ENCODE measurements around the gene COPS2.
"Not testable (repeated sequence)": the region's sequence is repeated elsewhere in the genome, so short reads cannot be mapped to it uniquely, and the experiment has no call there.

Gene COPS2

DNA sequence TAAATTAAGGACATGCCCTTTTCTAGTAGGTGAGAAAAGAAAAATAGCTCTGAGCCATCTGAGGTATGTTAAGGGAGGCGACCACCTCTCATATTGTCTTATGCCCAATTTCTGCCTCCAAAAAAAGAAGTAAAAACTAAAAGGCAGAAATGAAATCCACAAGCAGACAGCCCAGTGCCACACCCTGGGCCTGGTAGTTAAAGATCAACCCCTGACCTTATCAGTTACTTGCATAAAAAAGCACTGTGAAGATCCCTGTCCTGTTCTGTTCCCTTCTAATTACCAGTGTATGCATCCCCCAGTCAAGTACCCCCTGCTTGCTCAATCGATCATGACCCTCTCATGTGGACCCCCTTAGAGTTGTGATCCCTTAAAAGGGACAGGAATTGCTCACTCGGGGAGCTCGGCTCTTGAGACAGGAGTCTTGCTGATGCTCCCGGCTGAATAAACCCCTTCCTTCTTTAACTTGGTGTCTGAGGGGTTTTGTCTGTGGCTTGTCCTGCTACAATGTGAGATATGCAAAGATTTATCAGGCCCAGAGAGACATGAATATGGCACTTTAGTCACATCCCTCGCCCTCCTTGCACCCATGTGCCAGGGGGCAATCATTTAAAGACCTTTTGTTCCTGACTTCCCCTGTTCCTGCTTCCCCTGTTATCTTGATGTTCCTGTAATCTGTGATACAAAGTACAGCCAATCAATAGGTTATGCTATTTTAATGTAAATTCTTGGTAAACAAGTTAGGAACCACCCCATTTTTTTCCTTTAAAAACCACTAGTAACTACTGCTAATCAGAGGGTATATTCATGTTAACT lies 20.4 kb upstream of the COPS2 start:
- H3K27ac Mint-ChIP-seq; H3K4me3 Mint-ChIP-seq; H3K36me3 Mint-ChIP-seq (ENCODE audit: low read depth); H3K27me3 Mint-ChIP-seq; H3K9me3 Mint-ChIP-seq: not testable (repeated sequence)
- H3K4me1 Mint-ChIP-seq (ENCODE audit: low read depth): peaks cover 27% of the 10 kb centered on the region

GRCh38 chr15:49174902-49175301 lies 19.5 kb upstream of the COPS2 start:
- no peak overlapping the region for H3K4me3 Mint-ChIP-seq
- H3K36me3 Mint-ChIP-seq (ENCODE audit: low read depth): peaks cover 5% of the 10 kb centered on the region
- H3K27me3 Mint-ChIP-seq: no peaks in the 10 kb centered on the region
- H3K4me1 Mint-ChIP-seq (ENCODE audit: low read depth): peaks cover 33% of the 10 kb centered on the region
- no peaks in the 10 kb centered on the region for H3K9me3 Mint-ChIP-seq
- no peak overlapping the region for H3K27ac Mint-ChIP-seq

- peaks cover 40% of the 10 kb centered on the region for H3K4me1 Mint-ChIP-seq (ENCODE audit: low read depth)
- H3K36me3 Mint-ChIP-seq (ENCODE audit: low read depth): no peaks in the 10 kb centered on the region
- no peaks in the 10 kb centered on the region for H3K9me3 Mint-ChIP-seq
- H3K27me3 Mint-ChIP-seq: no peaks in the 10 kb centered on the region
- H3K27ac Mint-ChIP-seq: no peak overlapping the region
- H3K4me3 Mint-ChIP-seq: peak overlapping the region; percentile 93
Observed at GRCh38 chr15:49171790-49172189, 16.4 kb upstream of the COPS2 start.

GRCh38 chr15:49169880-49170597 lies 14.6 kb upstream of the COPS2 start, which contains the start of gene GALK2:
Gene GALK2 (plus strand): TSS chr15:49170247. CDS start chr15:49170323, 76 bp downstream.
- Mint-ChIP-seq H3K27ac (peak within 1 kb of the TSS; percentile 94), H3K4me3 (peak within 1 kb of the TSS; percentile 93), H3K27me3 (no peaks in the 10 kb centered on the region), H3K9me3 (no peaks in the 10 kb centered on the region), H3K4me1 (ENCODE audit: low read depth) (peaks cover 37% of the 10 kb centered on the region), H3K36me3 (ENCODE audit: low read depth) (no peaks in the 10 kb centered on the region)

DNA sequence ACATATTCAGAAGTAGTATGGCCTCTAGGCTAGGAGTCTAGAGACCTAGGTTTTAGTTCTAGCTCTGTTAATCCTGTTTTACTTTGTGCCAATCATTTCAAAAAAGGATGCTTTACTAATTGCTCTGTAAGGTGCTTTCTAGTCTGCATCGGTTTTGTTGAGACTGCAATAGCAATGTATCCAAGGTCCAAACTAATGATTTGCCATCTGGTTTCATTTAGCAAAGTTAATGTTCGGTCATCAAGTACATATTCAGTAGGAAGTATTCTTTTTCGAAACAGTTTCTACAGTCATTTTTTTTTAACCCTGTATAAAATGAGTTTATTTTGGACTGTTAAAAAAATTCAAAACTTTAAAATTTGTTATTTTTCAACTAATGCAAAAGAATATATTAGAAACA lies 12.6 kb upstream of the COPS2 start:
- Mint-ChIP-seq H3K36me3 (ENCODE audit: low read depth) (no peaks in the 10 kb centered on the region), H3K27me3 (no peaks in the 10 kb centered on the region), H3K4me3 (no peak overlapping the region), H3K27ac (no peak overlapping the region), H3K9me3 (no peaks in the 10 kb centered on the region), H3K4me1 (ENCODE audit: low read depth) (peaks cover 32% of the 10 kb centered on the region)

- Mint-ChIP-seq H3K9me3 (no peaks in the 10 kb centered on the region), H3K4me3 (no peak overlapping the region), H3K27me3 (no peaks in the 10 kb centered on the region), H3K4me1 (ENCODE audit: low read depth) (peaks cover 7% of the 10 kb centered on the region), H3K27ac (no peak overlapping the region), H3K36me3 (ENCODE audit: low read depth) (peaks cover 9% of the 10 kb centered on the region)
Observed at GRCh38 chr15:49164865-49165264, 9.5 kb upstream of the COPS2 start.

GRCh38 chr15:49163678-49164077 lies 8.3 kb upstream of the COPS2 start:
- H3K9me3 Mint-ChIP-seq: no peaks in the 10 kb centered on the region

DNA sequence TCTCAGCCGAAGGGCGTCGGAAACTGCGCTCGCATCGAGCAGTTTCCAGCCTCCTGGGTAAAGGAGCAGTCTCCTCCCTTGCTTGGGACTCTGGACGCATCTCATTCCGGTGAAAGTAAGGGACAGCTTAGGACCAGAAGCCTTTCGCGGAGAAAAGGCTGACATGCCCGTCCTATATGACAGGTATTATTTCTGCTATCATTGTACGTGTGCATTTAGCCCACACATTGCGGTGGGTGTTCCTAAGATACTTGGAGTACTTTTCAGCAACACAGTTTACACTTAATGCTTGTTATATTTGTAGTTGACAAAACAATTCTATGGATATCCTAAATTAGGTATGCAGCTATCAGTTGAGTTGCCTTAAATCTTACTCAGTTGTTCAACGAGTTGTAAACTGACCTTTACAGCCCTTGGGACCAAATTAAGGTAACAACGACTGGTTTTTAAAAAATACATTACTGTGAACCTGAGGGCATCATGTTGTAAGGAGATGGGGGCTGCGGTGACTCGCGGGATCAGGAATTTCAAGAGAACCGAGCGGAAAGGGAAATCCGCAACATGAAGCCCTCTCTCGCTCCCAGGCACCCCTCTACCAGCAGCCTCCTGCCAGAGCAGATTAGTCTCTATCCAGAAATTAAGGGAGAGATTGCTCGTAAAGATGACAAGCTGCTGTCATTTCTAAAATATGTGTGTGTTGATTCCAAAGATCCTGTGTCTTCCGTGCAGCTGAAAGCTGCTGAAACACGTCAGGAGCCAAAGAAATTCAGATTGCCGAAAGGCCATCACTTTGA lies 632 bp upstream of the COPS2 start:
- Mint-ChIP-seq H3K36me3 (ENCODE audit: low read depth) (peaks cover 12% of the 10 kb centered on the region), H3K27me3 (no peaks in the 10 kb centered on the region), H3K4me3 (peak overlapping the region; percentile 100), H3K27ac (peak overlapping the region; percentile 100), H3K4me1 (ENCODE audit: low read depth) (peaks cover 50% of the 10 kb centered on the region), H3K9me3 (no peaks in the 10 kb centered on the region)

More at GRCh38 chr15:49163678-49164077, 8.3 kb upstream of the COPS2 start:
- H3K27me3 Mint-ChIP-seq: no peaks in the 10 kb centered on the region
- H3K36me3 Mint-ChIP-seq (ENCODE audit: low read depth): peaks cover 9% of the 10 kb centered on the region
- H3K4me1 Mint-ChIP-seq (ENCODE audit: low read depth): peaks cover under 1% of the 10 kb centered on the region
- H3K27ac Mint-ChIP-seq: no peak overlapping the region
- no peak overlapping the region for H3K4me3 Mint-ChIP-seq

GRCh38 chr15:49154799-49155109 lies 645 bp downstream of the COPS2 start:
- H3K9me3 Mint-ChIP-seq: no peaks in the 10 kb centered on the region
- peaks cover 55% of the 10 kb centered on the region for H3K4me1 Mint-ChIP-seq (ENCODE audit: low read depth)
- H3K27ac Mint-ChIP-seq: peak overlapping the region; percentile 100
- H3K36me3 Mint-ChIP-seq (ENCODE audit: low read depth): peaks cover 16% of the 10 kb centered on the region
- H3K4me3 Mint-ChIP-seq: peak overlapping the region; percentile 100
- H3K27me3 Mint-ChIP-seq: no peaks in the 10 kb centered on the region

DNA sequence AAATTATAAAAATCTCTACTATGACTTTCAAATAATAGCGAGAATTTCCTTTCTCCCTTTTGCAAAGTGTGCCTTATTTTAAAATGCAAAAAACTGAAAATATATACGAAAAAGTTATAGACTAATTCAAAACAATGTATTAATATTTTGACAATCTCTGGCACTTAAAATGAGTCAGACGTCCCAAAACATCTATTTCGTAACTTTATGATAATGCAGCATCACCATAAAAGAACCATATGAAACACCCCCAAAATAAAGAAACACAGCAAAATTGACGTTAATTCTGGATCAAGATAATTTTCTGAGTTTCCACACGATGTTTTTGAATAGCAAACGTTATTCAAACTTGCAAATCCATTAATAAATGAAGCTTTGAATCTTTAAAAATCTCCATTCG lies 1.0 kb downstream of the COPS2 start:
- Mint-ChIP-seq H3K4me1 (ENCODE audit: low read depth) (peaks cover 58% of the 10 kb centered on the region), H3K27ac (peak overlapping the region; percentile 100), H3K9me3 (no peaks in the 10 kb centered on the region), H3K36me3 (ENCODE audit: low read depth) (peaks cover 19% of the 10 kb centered on the region), H3K27me3 (no peaks in the 10 kb centered on the region), H3K4me3 (peak overlapping the region; percentile 100)

GRCh38 chr15:49152552-49153312 lies 2.7 kb downstream of the COPS2 start:
- Mint-ChIP-seq H3K27me3 (no peaks in the 10 kb centered on the region), H3K9me3 (no peaks in the 10 kb centered on the region), H3K36me3 (ENCODE audit: low read depth) (peaks cover 29% of the 10 kb centered on the region), H3K4me3 (peak overlapping the region; percentile 100), H3K4me1 (ENCODE audit: low read depth) (peaks cover 64% of the 10 kb centered on the region), H3K27ac (no peak overlapping the region)

DNA sequence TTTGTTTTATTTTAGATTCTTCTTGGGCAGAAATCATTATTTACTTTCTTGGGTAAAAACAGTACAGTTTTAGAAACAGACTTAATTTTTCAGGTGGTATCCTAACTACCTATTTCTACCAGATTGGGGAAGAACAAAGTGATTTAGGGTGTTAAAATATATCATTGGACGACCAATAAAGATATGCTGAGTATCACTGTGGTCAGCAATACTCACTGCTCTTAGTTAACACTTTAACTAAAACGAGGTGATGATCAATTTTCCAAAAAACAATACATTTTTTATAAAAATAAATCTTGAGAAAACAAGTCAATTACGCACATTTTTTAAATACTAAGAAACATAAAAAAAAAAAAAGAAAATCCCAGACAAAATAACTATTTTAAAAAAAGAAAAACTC lies 3.6 kb downstream of the COPS2 start:
- Mint-ChIP-seq H3K36me3 (ENCODE audit: low read depth) (peaks cover 29% of the 10 kb centered on the region), H3K4me1 (ENCODE audit: low read depth) (peaks cover 65% of the 10 kb centered on the region), H3K27ac (no peak overlapping the region), H3K4me3 (no peak overlapping the region), H3K9me3 (no peaks in the 10 kb centered on the region), H3K27me3 (no peaks in the 10 kb centered on the region)

GRCh38 chr15:49148727-49149126 lies 6.7 kb downstream of the COPS2 start:
- no peaks in the 10 kb centered on the region for H3K9me3 Mint-ChIP-seq
- no peak overlapping the region for H3K4me3 Mint-ChIP-seq
- H3K36me3 Mint-ChIP-seq (ENCODE audit: low read depth): peaks cover 37% of the 10 kb centered on the region
- no peaks in the 10 kb centered on the region for H3K27me3 Mint-ChIP-seq
- peaks cover 61% of the 10 kb centered on the region for H3K4me1 Mint-ChIP-seq (ENCODE audit: low read depth)
- H3K27ac Mint-ChIP-seq: peak overlapping the region; percentile 52

DNA sequence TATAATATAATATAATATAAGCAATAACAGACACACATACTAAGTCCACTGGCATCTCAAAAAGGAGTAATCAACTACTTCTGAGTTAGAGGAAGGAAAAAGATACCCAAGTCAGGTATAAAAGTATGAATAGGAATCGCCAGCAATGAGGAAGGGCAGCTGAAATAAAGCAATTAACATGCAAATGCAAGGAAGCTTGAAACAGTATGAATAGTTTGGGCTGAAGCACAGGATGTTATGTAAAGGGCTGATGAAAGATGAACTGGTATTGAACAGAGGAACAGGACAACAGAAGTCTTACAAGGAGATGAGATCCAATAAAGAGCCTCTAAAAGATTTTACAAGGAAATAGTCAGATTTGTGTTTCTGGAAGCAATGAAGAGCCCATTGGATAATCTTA lies 7.1 kb downstream of the COPS2 start:
- peaks cover 37% of the 10 kb centered on the region for H3K36me3 Mint-ChIP-seq (ENCODE audit: low read depth)
- no peaks in the 10 kb centered on the region for H3K27me3 Mint-ChIP-seq
- peaks cover 57% of the 10 kb centered on the region for H3K4me1 Mint-ChIP-seq (ENCODE audit: low read depth)
- no peaks in the 10 kb centered on the region for H3K9me3 Mint-ChIP-seq
- H3K4me3 Mint-ChIP-seq: no peak overlapping the region
- H3K27ac Mint-ChIP-seq: peak overlapping the region; percentile 52
